Calu3 (cell line): Measurements from ENCODE around the gene ABL2. TPM values are rescaled to one million over a fixed set of nuclear protein-coding genes. Genes with fewer than 3 reads are reported as not detected.

Experiments used
- BruUV-seq: library from RNA; stranded (reverse); fragments of 400-500 nt; replicated peaks from 2 replicates; lab custom pipeline; 2021; lab: Mats Ljungman, UMichigan
- CTCF ChIA-PET: fragments of 300-600 bp; sonication (Branson Sonifier 250); formaldehyde crosslinking; loops from one replicate; lab custom pipeline; 2022; ENCODE audit warnings: antibody characterized with exemption; lab: Charles Lee
- DNase-seq: peaks from one replicate; pipeline ENCODE4 v3.0.0; 2022
- H3K27ac Mint-ChIP-seq: one replicate; pipeline ENCODE4 v1.8.0; 2022; ENCODE audit warnings: mixed read lengths; ENCODE audit not compliant: unreplicated experiment
- H3K27me3 Mint-ChIP-seq: one replicate; pipeline ENCODE4 v1.8.0; 2022; ENCODE audit warnings: mixed read lengths; ENCODE audit not compliant: unreplicated experiment
- H3K36me3 Mint-ChIP-seq: one replicate; pipeline ENCODE4 v1.8.0; 2022; ENCODE audit warnings: mild to moderate bottlenecking, moderate library complexity, mixed read lengths; ENCODE audit not compliant: insufficient read depth, unreplicated experiment
- H3K4me1 Mint-ChIP-seq: one replicate; pipeline ENCODE4 v1.8.0; 2022; ENCODE audit warnings: mild to moderate bottlenecking, low read depth, mixed read lengths; ENCODE audit not compliant: unreplicated experiment
- H3K4me3 Mint-ChIP-seq: one replicate; pipeline ENCODE4 v1.8.0; 2022; ENCODE audit warnings: mild to moderate bottlenecking, low read depth, moderate library complexity, mixed read lengths; ENCODE audit not compliant: unreplicated experiment
- H3K9me3 Mint-ChIP-seq: one replicate; pipeline ENCODE4 v1.8.0; 2022; ENCODE audit warnings: low read depth, mixed read lengths; ENCODE audit not compliant: unreplicated experiment
- intact Hi-C: fragments of 100-400 bp; cut with micrococcal nuclease; formaldehyde crosslinking; loops from one replicate; pipeline ENCODE4 v1.10.0; 2022; ENCODE audit not compliant: unreplicated experiment
- total RNA-seq: library from RNA; stranded (reverse); gene quantifications from 2 replicates; pipeline ENCODE4 v1.2.3, GENCODE V29; 2022
- TF ChIP-seq, protein P1 (sequence below): fragments of 200-600 bp; IDR thresholded peaks from one replicate; pipeline ENCODE4 v1.8.0; 2022; ENCODE audit warnings: antibody characterized with exemption; ENCODE audit not compliant: unreplicated experiment

The ABL2 gene
- total RNA-seq, 1 experiment from 2014 or later, result 47.8 TPM

DNA sequence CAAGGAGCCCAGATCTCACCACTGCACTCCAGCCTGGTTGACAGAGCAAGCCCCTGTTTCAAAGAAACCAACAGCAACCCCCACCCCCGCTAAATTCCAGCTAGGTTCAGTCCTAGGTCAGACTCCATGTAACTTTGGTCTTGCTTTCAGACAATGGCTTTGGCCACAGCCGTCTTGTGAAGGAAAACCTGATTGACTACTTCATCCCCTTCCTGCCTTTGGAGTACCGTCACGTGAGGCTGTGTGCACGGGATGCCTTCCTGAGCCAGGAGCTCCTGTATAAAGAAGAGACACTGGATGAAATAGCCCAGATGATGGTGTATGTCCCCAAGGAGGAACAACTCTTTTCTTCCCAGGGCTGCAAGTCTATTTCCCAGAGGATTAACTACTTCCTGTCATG, 134.7 kb downstream of the ABL2 start:
- intact Hi-C loops, result no loop called here
- Mint-ChIP-seq H3K9me3 (no peaks in the 10 kb centered on the region), H3K4me3 (no peak overlapping the region), H3K4me1 (peaks cover 8% of the 10 kb centered on the region), H3K27ac (no peak overlapping the region), H3K36me3 (peaks cover 60% of the 10 kb centered on the region), H3K27me3 (no peaks in the 10 kb centered on the region)
- CTCF ChIA-PET, result interaction anchor here (1.7 kb wide), 1 partner anchor 81 kb away, joined by 3 read pairs; no protein-coding TSS in a partner anchor
- no peak for DNase-seq
- BruUV-seq, result no TSS peak
- TF ChIP-seq, protein P1, sequence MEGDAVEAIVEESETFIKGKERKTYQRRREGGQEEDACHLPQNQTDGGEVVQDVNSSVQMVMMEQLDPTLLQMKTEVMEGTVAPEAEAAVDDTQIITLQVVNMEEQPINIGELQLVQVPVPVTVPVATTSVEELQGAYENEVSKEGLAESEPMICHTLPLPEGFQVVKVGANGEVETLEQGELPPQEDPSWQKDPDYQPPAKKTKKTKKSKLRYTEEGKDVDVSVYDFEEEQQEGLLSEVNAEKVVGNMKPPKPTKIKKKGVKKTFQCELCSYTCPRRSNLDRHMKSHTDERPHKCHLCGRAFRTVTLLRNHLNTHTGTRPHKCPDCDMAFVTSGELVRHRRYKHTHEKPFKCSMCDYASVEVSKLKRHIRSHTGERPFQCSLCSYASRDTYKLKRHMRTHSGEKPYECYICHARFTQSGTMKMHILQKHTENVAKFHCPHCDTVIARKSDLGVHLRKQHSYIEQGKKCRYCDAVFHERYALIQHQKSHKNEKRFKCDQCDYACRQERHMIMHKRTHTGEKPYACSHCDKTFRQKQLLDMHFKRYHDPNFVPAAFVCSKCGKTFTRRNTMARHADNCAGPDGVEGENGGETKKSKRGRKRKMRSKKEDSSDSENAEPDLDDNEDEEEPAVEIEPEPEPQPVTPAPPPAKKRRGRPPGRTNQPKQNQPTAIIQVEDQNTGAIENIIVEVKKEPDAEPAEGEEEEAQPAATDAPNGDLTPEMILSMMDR, result no peak

DNA sequence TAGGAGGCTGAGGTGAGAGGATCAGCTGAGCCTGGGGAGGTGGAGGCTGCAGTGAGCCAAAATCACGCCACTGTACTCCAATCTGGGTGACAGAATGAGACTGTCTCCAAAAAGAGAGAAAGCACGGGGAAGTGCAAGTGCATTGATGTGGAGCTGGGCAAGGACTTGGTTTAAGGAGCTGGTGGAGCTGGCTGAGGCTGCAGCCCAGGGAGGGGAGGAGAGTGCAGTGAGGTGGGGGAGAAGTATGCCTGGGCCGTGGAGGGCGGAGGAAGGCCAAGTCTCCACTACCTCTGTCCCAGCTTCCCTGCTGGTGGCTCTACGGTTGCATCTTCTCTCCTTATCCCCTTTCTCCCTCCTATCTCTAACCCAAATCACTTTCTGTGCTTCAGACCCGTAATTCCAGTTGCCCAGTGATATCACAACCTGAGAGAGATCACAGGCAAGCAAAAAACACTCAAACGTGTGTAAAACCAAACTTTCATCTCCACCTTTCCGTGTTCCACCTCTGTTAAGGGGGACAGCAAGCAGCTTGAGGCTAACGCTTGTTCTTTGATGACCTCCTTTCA, 136.5 kb downstream of the ABL2 start:
- CTCF ChIA-PET, result no interaction called here
- Mint-ChIP-seq H3K27ac (peak overlapping the region; percentile 1), H3K36me3 (peaks cover 75% of the 10 kb centered on the region), H3K4me3 (no peak overlapping the region), H3K27me3 (no peaks in the 10 kb centered on the region), H3K9me3 (no peaks in the 10 kb centered on the region), H3K4me1 (peaks cover 8% of the 10 kb centered on the region)
- TF ChIP-seq, protein P1, result no peak
- DNase-seq, result no peak
- BruUV-seq, result no TSS peak
- intact Hi-C loops, result no loop called here

DNA sequence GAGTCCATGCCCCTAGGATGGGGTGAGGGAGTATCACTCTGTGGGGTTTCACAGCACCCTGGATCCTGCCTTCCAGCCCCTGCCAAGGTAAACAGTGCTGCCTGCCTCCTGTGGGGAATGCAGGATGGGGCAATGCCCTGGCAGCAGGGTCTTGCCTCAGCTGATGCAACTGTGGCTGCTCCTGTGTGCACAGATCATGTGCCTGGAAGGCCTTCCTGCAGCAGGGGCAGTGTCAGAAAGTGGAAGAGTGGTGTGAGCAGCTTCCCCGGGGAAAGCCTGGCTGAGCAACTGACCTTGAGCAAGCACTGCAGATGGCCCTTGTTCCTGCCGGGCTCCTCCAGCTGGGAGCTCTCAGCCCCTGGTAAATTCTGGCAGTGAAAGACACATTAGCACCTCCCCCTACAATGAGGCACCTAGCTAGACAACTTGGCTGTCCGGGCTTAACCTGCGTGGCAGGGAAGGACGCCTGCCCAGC, 137.7 kb downstream of the ABL2 start:
- H3K4me1 Mint-ChIP-seq, result peaks cover 8% of the 10 kb centered on the region
- peaks cover 68% of the 10 kb centered on the region for H3K36me3 Mint-ChIP-seq
- H3K27ac Mint-ChIP-seq, result no peak overlapping the region
- no peak overlapping the region for H3K4me3 Mint-ChIP-seq
- no peaks in the 10 kb centered on the region for H3K27me3 Mint-ChIP-seq
- intact Hi-C loops, result no loop called here
- CTCF ChIA-PET, result no interaction called here
- H3K9me3 Mint-ChIP-seq, result no peaks in the 10 kb centered on the region
- DNase-seq, result no peak
- TF ChIP-seq, protein P1, result no peak
- no TSS peak for BruUV-seq

DNA sequence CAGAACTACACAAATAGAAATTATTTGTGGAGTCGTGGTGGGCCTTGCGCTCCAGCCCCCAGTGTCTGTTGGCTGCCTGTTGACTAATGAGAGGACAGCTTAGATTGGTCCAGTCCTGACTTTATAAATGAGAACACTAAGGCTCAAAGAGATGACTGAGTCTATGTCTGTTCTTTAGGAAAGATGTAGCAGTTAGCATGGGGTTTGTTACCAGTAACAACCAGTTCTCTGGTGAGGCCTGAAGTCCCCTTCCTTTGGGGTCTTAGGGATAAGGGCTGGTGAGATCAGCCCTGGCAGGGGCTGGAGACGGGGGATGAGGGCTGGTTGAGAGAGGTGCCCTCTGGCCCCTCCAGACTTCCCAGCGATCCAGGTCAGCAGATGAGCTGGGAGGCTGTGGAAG, 138.6 kb downstream of the ABL2 start:
- Mint-ChIP-seq H3K9me3 (no peaks in the 10 kb centered on the region), H3K36me3 (peaks cover 67% of the 10 kb centered on the region), H3K4me3 (no peak overlapping the region), H3K27ac (no peak overlapping the region), H3K4me1 (peaks cover 8% of the 10 kb centered on the region), H3K27me3 (no peaks in the 10 kb centered on the region)
- DNase-seq, result no peak
- intact Hi-C loops, result no loop called here
- TF ChIP-seq, protein P1, result no peak
- CTCF ChIA-PET, result interaction anchor here (0.9 kb wide), 1 partner anchor 25 kb away, joined by 6 read pairs; no protein-coding TSS in a partner anchor
- BruUV-seq, result no TSS peak
